Osteoblast (primary cell): ENCODE results near the gene ALKBH5. TPM values are rescaled to one million over a fixed set of nuclear protein-coding genes. Genes with fewer than 3 reads are reported as not detected.
A peak's percentile ranks its signal among the peaks of the same experiment; 100 is the strongest.

Experiments
- DNase-seq: peaks from one replicate; pipeline ENCODE4 v3.0.0; 2011; ENCODE audit warnings: low spot score, mixed read lengths; ENCODE audit not compliant: insufficient read length; ENCODE audit errors: missing footprints
- H2AFZ ChIP-seq: 2 replicates; pipeline ENCODE4 v1.6.0; 2011; ENCODE audit warnings: mild to moderate bottlenecking, low read length
- H3K27ac ChIP-seq: 2 replicates; pipeline ENCODE4 v1.5.1; 2011; ENCODE audit warnings: mild to moderate bottlenecking, low read depth, low read length, moderate library complexity
- H3K27me3 ChIP-seq: 2 replicates; pipeline ENCODE4 v1.6.0; 2012; ENCODE audit warnings: mild to moderate bottlenecking, control low read depth, inconsistent platforms, low read length, moderate library complexity; ENCODE audit not compliant: insufficient read depth
- H3K36me3 ChIP-seq: 2 replicates; pipeline ENCODE4 v1.5.1; 2011; ENCODE audit warnings: mild to moderate bottlenecking, low read length, control low read depth, moderate library complexity; ENCODE audit not compliant: insufficient read depth
- H3K4me1 ChIP-seq: 2 replicates; pipeline ENCODE4 v1.5.1; 2011; ENCODE audit warnings: mild to moderate bottlenecking, low read length, control low read depth, moderate library complexity; ENCODE audit not compliant: insufficient read depth
- H3K4me2 ChIP-seq: 2 replicates; pipeline ENCODE4 v1.6.0; 2011; ENCODE audit warnings: mild to moderate bottlenecking, low read length; ENCODE audit not compliant: insufficient read depth
- H3K4me3 ChIP-seq: fragments of 200-600 bp; sonication (generic); 3 replicates; pipeline ENCODE4 v1.5.1; 2012; ENCODE audit warnings: mild to moderate bottlenecking, low read length, inconsistent platforms; ENCODE audit not compliant: insufficient read depth
- H3K79me2 ChIP-seq: 2 replicates; pipeline ENCODE4 v1.6.0; 2012; ENCODE audit warnings: mild to moderate bottlenecking, low read length, control low read depth, inconsistent platforms; ENCODE audit not compliant: insufficient read depth
- H3K9me3 ChIP-seq: 2 replicates; pipeline ENCODE4 v1.5.1; 2011; ENCODE audit warnings: low read depth, low read length, control low read depth
- H4K20me1 ChIP-seq: 2 replicates; pipeline ENCODE4 v1.6.0; 2012; ENCODE audit warnings: mild to moderate bottlenecking, low read length, control low read depth; ENCODE audit not compliant: insufficient read depth
- CTCF ChIP-seq: IDR thresholded peaks from 2 replicates; pipeline ENCODE4 v1.5.1; 2011; ENCODE audit warnings: mild to moderate bottlenecking, low read depth, low read length, moderate library complexity; ENCODE audit errors: extremely low read depth
- total RNA-seq: library from RNA; depleted of rRNA; stranded (reverse); fragments of >200 nt; gene quantifications from 2 replicates; pipeline ENCODE4 v1.2.3, GENCODE V29; 2012

Gene ALKBH5
- total RNA-seq, 1 donor = 125 TPM

- no peak for TF ChIP-seq CTCF
- peaks cover 76% of the 10 kb centered on the region for H3K79me2 ChIP-seq
- DNase-seq = peak; percentile 66
- H2AFZ ChIP-seq = no peak overlapping the region
- H3K4me2 ChIP-seq = no peak overlapping the region
- peaks cover 18% of the 10 kb centered on the region for H3K36me3 ChIP-seq
- H3K4me1 ChIP-seq = peaks cover 22% of the 10 kb centered on the region
- no peak overlapping the region for H3K4me3 ChIP-seq
- no peaks in the 10 kb centered on the region for H3K9me3 ChIP-seq
- H4K20me1 ChIP-seq = peaks cover 59% of the 10 kb centered on the region
- H3K27ac ChIP-seq = no peak overlapping the region
- no peaks in the 10 kb centered on the region for H3K27me3 ChIP-seq
Observed at GRCh38 chr17:18231164-18231563, 47.5 kb downstream of the ALKBH5 start.

GRCh38 chr17:18233803-18234518 is 50.3 kb downstream of the ALKBH5 start:
- peaks cover 37% of the 10 kb centered on the region for H3K36me3 ChIP-seq
- H4K20me1 ChIP-seq = peaks cover 35% of the 10 kb centered on the region
- no peak for TF ChIP-seq CTCF
- peaks cover 48% of the 10 kb centered on the region for H3K79me2 ChIP-seq
- no peak overlapping the region for H3K4me3 ChIP-seq
- H2AFZ ChIP-seq = no peak overlapping the region
- H3K9me3 ChIP-seq = no peaks in the 10 kb centered on the region
- DNase-seq = peak; percentile 62
- no peak overlapping the region for H3K4me2 ChIP-seq
- peaks cover 12% of the 10 kb centered on the region for H3K4me1 ChIP-seq
- H3K27me3 ChIP-seq = no peaks in the 10 kb centered on the region
- no peak overlapping the region for H3K27ac ChIP-seq

GRCh38 chr17:18234853-18235380 is 51.3 kb downstream of the ALKBH5 start:
- TF ChIP-seq CTCF = no peak
- H3K4me3 ChIP-seq = no peak overlapping the region
- H2AFZ ChIP-seq = no peak overlapping the region
- DNase-seq = peak; percentile 88
- no peaks in the 10 kb centered on the region for H3K9me3 ChIP-seq
- H3K36me3 ChIP-seq = peaks cover 41% of the 10 kb centered on the region
- peaks cover 39% of the 10 kb centered on the region for H3K79me2 ChIP-seq
- peaks cover 12% of the 10 kb centered on the region for H3K4me1 ChIP-seq
- peak overlapping the region; percentile 87 for H3K27ac ChIP-seq
- peaks cover 27% of the 10 kb centered on the region for H4K20me1 ChIP-seq
- H3K4me2 ChIP-seq = no peak overlapping the region
- H3K27me3 ChIP-seq = no peaks in the 10 kb centered on the region

GRCh38 chr17:18235743-18236256 is 52.2 kb downstream of the ALKBH5 start:
- DNase-seq = peak; percentile 99
- Histone ChIP-seq H3K36me3 (peaks cover 43% of the 10 kb centered on the region), H3K27me3 (no peaks in the 10 kb centered on the region), H3K4me2 (peak overlapping the region; percentile 10), H3K9me3 (no peaks in the 10 kb centered on the region), H4K20me1 (peaks cover 19% of the 10 kb centered on the region), H3K4me1 (peaks cover 12% of the 10 kb centered on the region), H3K4me3 (no peak overlapping the region), H2AFZ (peak overlapping the region; percentile 57), H3K27ac (peak overlapping the region; percentile 87), H3K79me2 (peaks cover 30% of the 10 kb centered on the region)
- TF ChIP-seq CTCF = no peak
